Duodenal mucosa (tissue), 2 donors: Measurements from ENCODE around the gene MAJIN.

Source experiments
- H3K27ac ChIP-seq: one replicate; pipeline ENCODE4 v1.7.0; 2013; ENCODE audit warnings: low read depth, low read length
- H3K27me3 ChIP-seq, 2 donors: one replicate each; pipeline ENCODE4 v1.7.0; 2013; ENCODE audit warnings: low read length in 2 of 2, control low read depth in 1 of 2; ENCODE audit not compliant: insufficient read depth in 2 of 2, control insufficient read depth in 1 of 2
- H3K36me3 ChIP-seq, 2 donors: one replicate each; pipeline ENCODE4 v1.7.0; 2013; ENCODE audit warnings: low read length in 2 of 2, control low read depth in 1 of 2; ENCODE audit not compliant: insufficient read depth in 2 of 2, control insufficient read depth in 1 of 2
- H3K4me1 ChIP-seq, 2 donors: one replicate each; pipeline ENCODE4 v1.7.0; 2013; ENCODE audit warnings: low read length in 2 of 2, control low read depth in 1 of 2; ENCODE audit not compliant: insufficient read depth in 2 of 2, control insufficient read depth in 1 of 2
- H3K4me3 ChIP-seq, 2 donors: one replicate each; pipeline ENCODE4 v1.7.0; 2013; ENCODE audit warnings: low read length in 2 of 2, low read depth in 1 of 2
- H3K9ac ChIP-seq, 2 donors: one replicate each; pipeline ENCODE4 v1.7.0; 2013; ENCODE audit warnings: low read length in 2 of 2, low read depth in 1 of 2
- H3K9me3 ChIP-seq, 2 donors: one replicate each; pipeline ENCODE4 v1.7.0; 2013; ENCODE audit warnings: low read length in 2 of 2, control low read depth in 1 of 2; ENCODE audit not compliant: control insufficient read depth in 1 of 2

Gene MAJIN

DNA sequence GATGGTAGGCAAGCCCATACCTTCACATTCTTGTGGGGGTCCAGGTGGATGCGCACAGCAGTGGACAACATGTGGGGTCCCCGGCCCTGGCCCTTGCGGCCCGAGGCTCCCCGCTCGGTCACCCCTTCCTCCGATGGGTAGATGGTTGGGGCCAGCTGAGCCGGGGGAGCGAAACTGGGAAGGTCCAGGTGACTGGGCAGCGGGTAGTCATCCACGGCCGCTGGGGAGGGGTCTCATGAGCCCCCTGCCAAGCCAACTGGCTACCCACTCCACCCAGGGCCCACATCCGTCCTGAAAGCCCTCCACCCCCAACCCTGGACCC lies 65.6 kb downstream of the MAJIN start:
- Histone ChIP-seq H3K4me1 (no peaks in the 10 kb centered on the region), H3K27me3 (no peaks in the 10 kb centered on the region), H3K9ac (no peak overlapping the region), H3K27ac (no peak overlapping the region), H3K36me3 (peaks cover 30 to 86% of the 10 kb centered on the region in 2 donors), H3K4me3 (no peak overlapping the region), H3K9me3 (no peaks in the 10 kb centered on the region)

- H3K4me1 ChIP-seq: no peaks in the 10 kb centered on the region
- no peak overlapping the region for H3K27ac ChIP-seq
- no peak overlapping the region for H3K4me3 ChIP-seq
- no peak overlapping the region for H3K9ac ChIP-seq
- H3K27me3 ChIP-seq: no peaks in the 10 kb centered on the region
- H3K36me3 ChIP-seq: peaks cover 25 to 82% of the 10 kb centered on the region in 2 donors
- no peaks in the 10 kb centered on the region for H3K9me3 ChIP-seq
These were observed 66.2 kb downstream of the MAJIN start for GRCh38 chr11:64905516-64906313.

DNA sequence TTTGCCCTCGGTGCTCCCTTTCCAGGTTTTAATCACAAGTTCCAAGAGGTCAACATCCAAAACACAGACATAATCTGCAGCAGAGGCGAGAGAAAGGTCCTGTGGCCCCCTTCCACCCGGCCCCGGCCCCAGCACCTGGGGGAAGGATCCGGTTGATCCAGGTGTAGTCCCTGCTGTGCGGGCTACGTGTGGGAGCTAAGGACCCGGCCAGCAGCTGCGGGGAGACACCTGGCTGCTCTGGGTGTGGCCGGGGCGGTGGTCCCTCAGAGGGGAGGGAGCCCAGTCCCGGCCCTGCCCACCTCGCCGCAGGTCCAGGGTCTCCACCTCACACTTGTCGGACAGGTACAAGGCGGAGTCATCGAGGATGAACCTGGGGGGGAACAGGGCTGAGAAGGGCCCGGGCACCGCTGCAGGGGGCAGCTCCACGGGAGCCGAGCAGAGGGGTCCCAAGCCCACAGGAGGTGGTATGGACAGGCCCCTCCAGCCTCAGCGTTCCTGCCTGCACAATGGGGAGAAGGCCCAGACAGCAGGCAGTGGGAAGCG lies 68.5 kb downstream of the MAJIN start:
- H3K27me3 ChIP-seq: no peaks in the 10 kb centered on the region
- H3K9me3 ChIP-seq: no peaks in the 10 kb centered on the region
- H3K27ac ChIP-seq: no peak overlapping the region
- no peak overlapping the region for H3K9ac ChIP-seq
- H3K36me3 ChIP-seq: peaks cover 18 to 78% of the 10 kb centered on the region in 2 donors
- H3K4me3 ChIP-seq: no peak overlapping the region
- H3K4me1 ChIP-seq: no peaks in the 10 kb centered on the region

DNA sequence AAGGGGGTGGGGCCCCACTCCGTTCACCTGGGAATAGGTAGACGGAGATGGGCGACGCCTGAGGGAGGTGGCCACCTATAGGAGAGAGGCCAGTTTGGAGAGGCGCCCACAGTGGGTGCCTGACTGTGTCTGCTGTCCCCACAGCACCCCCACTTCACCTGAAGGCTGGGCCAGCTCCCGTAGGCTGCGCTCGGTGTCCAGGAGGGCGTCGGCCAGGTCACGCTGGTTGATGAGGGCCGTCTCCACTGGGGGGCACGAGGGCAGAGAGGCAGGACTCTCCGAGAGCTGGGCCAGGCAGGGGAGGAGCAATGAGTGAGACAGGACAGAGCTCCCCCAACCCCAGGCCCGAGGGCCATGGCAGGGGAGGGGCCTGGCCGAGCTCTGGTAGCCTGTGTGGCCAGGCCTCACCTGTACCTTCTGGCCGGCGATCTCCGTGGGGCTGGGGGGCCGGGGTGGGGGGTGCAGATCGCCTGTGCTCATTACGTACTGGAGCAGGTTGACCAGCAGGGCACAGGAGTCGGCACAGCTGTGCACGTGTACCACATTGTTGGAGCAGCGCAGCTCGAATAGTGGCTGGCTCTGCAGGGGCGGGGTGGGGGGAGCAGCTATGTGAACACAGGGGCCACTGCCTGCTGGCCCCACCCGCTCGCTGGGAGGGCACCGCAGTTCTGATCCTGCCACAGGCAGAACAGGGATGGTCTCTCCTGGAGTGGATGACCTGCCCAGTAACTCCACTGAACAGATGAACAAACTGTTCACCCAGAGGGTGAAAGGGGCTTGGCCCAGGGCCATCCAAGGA lies 69.6 kb downstream of the MAJIN start:
- Histone ChIP-seq H3K36me3 (peaks cover 25 to 81% of the 10 kb centered on the region in 2 donors), H3K4me1 (no peaks in the 10 kb centered on the region), H3K27ac (no peak overlapping the region), H3K9ac (no peak overlapping the region), H3K27me3 (no peaks in the 10 kb centered on the region), H3K4me3 (no peak overlapping the region), H3K9me3 (no peaks in the 10 kb centered on the region)

GRCh38 chr11:64900774-64901173 lies 71.1 kb downstream of the MAJIN start:
- H3K4me3 ChIP-seq: no peak overlapping the region
- H3K27ac ChIP-seq: no peak overlapping the region

DNA sequence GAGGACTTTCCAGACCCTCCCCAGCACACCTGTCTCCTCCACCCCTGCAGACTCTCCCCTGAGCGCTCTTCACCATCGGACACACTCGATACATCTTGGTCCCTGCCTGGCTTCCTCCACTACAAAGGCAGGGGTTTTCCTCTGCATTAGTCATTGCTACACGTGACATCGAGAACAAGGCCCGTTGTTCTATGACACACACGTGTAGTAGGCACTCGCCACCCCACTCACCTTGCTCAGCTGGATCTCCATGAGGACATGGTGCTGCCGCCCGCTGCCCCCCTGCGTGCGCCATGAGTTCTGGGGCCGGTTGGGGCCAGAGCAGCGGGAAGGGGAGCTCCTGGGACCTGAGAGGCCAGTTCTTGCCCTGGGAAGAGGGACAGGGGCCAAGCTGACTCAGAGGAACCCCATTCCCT lies 71.6 kb downstream of the MAJIN start:
- Histone ChIP-seq H3K4me3 (no peak overlapping the region), H3K4me1 (no peaks in the 10 kb centered on the region), H3K9ac (no peak overlapping the region), H3K36me3 (peaks cover 19 to 70% of the 10 kb centered on the region in 2 donors), H3K27ac (no peak overlapping the region), H3K9me3 (no peaks in the 10 kb centered on the region), H3K27me3 (no peaks in the 10 kb centered on the region)

More at GRCh38 chr11:64900774-64901173, 71.1 kb downstream of the MAJIN start:
- Histone ChIP-seq H3K4me1 (no peaks in the 10 kb centered on the region), H3K9ac (no peak overlapping the region), H3K36me3 (peaks cover 24 to 75% of the 10 kb centered on the region in 2 donors), H3K9me3 (no peaks in the 10 kb centered on the region), H3K27me3 (no peaks in the 10 kb centered on the region)

DNA sequence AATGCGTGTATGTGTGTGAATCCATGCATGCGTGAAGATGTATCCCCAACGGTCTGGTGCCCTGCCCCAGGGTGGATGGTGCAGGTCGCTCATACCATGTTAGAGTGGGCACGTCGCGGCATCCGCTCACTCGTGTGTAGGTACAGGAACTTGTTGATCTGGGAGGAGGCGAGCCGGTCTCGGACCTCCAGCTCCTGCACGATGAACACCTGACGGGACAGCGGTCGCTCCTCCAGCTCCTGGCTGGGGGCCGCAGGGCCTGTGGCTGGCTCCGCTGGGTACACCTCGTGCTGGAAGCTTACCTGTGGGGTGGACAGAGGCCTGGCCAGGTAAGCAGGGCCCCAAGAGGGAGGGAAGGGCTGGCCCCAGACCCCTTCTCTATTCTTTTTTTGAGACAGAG lies 73.4 kb downstream of the MAJIN start:
- Histone ChIP-seq H3K4me3 (no peak overlapping the region), H3K4me1 (peaks cover 9 to 13% of the 10 kb centered on the region in 2 donors), H3K27me3 (no peaks in the 10 kb centered on the region), H3K36me3 (peaks cover 16 to 61% of the 10 kb centered on the region in 2 donors), H3K9ac (no peak overlapping the region), H3K9me3 (no peaks in the 10 kb centered on the region), H3K27ac (no peak overlapping the region)

- no peak overlapping the region for H3K4me3 ChIP-seq
These were observed 73.8 kb downstream of the MAJIN start for GRCh38 chr11:64898076-64898445.

DNA sequence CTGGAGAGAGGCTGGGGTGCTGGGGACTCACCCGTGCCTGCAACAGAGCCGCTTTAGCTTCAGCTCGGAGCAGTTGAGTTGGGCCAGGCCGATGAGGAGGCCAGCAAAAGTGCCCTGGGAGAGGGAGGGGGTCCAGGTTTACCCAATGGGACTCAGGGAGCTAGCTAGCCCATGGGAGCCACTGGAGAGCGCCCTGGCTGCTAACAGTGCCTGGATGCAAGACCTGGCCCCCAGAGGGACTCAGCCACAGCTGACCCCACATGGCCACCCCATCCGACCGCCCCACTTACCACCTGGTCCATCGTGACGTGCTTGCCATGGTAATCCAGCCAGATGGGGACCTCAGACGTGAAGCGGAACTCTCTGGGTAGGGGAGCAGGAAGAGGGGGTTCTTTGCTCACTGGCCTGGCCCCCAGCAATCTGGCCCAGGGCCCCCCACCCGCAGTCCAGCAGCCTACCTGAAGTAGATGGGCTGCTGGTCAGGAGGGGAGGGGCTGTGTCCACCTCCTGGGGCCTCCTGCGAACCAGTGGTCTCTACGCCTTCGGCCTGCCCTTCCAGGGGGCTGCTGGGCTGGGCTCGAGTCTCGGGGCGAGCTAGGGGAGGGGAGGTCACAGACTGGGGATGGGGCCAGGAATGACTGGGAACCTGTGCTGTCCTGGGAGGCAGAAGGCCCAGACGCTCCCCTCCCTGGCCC lies 74.4 kb downstream of the MAJIN start:
- Histone ChIP-seq H3K27ac (no peak overlapping the region), H3K4me3 (no peak overlapping the region), H3K4me1 (peaks cover 9 to 13% of the 10 kb centered on the region in 2 donors), H3K9ac (no peak overlapping the region), H3K36me3 (peaks cover 22 to 51% of the 10 kb centered on the region in 2 donors), H3K9me3 (no peaks in the 10 kb centered on the region), H3K27me3 (no peaks in the 10 kb centered on the region)

More at GRCh38 chr11:64898076-64898445, 73.8 kb downstream of the MAJIN start:
- Histone ChIP-seq H3K9me3 (no peaks in the 10 kb centered on the region), H3K27me3 (no peaks in the 10 kb centered on the region), H3K36me3 (peaks cover 17 to 56% of the 10 kb centered on the region in 2 donors), H3K27ac (no peak overlapping the region), H3K9ac (no peak overlapping the region), H3K4me1 (peaks cover 9 to 13% of the 10 kb centered on the region in 2 donors)
